HG02981 (cell line): ENCODE measurements around the gene EFHC1.
"Not testable (repeated sequence)": the region's sequence is repeated elsewhere in the genome, so short reads cannot be mapped to it uniquely, and the experiment has no call there.

Experiments
- ATAC-seq: cut with Tn5 transposase; IDR thresholded peaks from one replicate; pipeline ENCODE4 v1.9.1; 2021; ENCODE audit warnings: mild to moderate bottlenecking, moderate library complexity; ENCODE audit not compliant: unreplicated experiment

Gene EFHC1

GRCh38 chr6:52419809-52420667, at the start of gene EFHC1:
EFHC1 (plus strand) TSS chr6:52420342; CDS start chr6:52420411, 69 bp downstream.
- peak; percentile 94 for ATAC-seq

- ATAC-seq, result no peak
Measured at GRCh38 chr6:52371656-52372191, 48.4 kb upstream of the EFHC1 start.

GRCh38 chr6:52373151-52373690, 46.9 kb upstream of the EFHC1 start:
- ATAC-seq, result no peak

- ATAC-seq, result no peak
Measured at GRCh38 chr6:52374247-52374646, 45.9 kb upstream of the EFHC1 start.

GRCh38 chr6:52375780-52376556, 44.2 kb upstream of the EFHC1 start:
- ATAC-seq, result no peak

GRCh38 chr6:52376763-52377162, 43.4 kb upstream of the EFHC1 start:
- no peak for ATAC-seq

- ATAC-seq, result no peak
Measured at GRCh38 chr6:52377538-52378221, 42.5 kb upstream of the EFHC1 start.

GRCh38 chr6:52381249-52381648, 38.9 kb upstream of the EFHC1 start:
- ATAC-seq, result no peak

- no peak for ATAC-seq
Measured at GRCh38 chr6:52384145-52384766, 35.9 kb upstream of the EFHC1 start.

GRCh38 chr6:52385074-52385473, 35.1 kb upstream of the EFHC1 start:
- no peak for ATAC-seq

- not testable (repeated sequence) for ATAC-seq
Measured at GRCh38 chr6:52388119-52388518, 32.0 kb upstream of the EFHC1 start.

- ATAC-seq, result no peak
Measured at GRCh38 chr6:52388790-52389189, 31.4 kb upstream of the EFHC1 start.

- ATAC-seq, result no peak
Measured at GRCh38 chr6:52389264-52389625, 30.9 kb upstream of the EFHC1 start.

GRCh38 chr6:52389626-52390360, 30.3 kb upstream of the EFHC1 start:
- ATAC-seq, result peak; percentile 56

GRCh38 chr6:52390361-52390727, 29.8 kb upstream of the EFHC1 start:
- peak; percentile 38 for ATAC-seq

GRCh38 chr6:52391599-52391998, 28.5 kb upstream of the EFHC1 start:
- no peak for ATAC-seq

- ATAC-seq, result no peak
Measured at GRCh38 chr6:52392944-52393343, 27.2 kb upstream of the EFHC1 start.

GRCh38 chr6:52393780-52394179, 26.4 kb upstream of the EFHC1 start:
- no peak for ATAC-seq

- peak; percentile 44 for ATAC-seq
Measured at GRCh38 chr6:52394251-52394666, 25.9 kb upstream of the EFHC1 start.

- no peak for ATAC-seq
Measured at GRCh38 chr6:52395969-52396368, 24.2 kb upstream of the EFHC1 start.
